Measurements from ENCODE around the gene MANSC4. TPM values are rescaled to one million over a fixed set of nuclear protein-coding genes. Genes with fewer than 3 reads are reported as not detected.
A peak's percentile ranks its signal among the peaks of the same experiment; 100 is the strongest.

MANSC4 gene
- total and polyA plus RNA-seq, 9 of the 15 experiments (the other 6 are each of a cell fraction or from before 2014, with no cell fraction given): not detected

DNA sequence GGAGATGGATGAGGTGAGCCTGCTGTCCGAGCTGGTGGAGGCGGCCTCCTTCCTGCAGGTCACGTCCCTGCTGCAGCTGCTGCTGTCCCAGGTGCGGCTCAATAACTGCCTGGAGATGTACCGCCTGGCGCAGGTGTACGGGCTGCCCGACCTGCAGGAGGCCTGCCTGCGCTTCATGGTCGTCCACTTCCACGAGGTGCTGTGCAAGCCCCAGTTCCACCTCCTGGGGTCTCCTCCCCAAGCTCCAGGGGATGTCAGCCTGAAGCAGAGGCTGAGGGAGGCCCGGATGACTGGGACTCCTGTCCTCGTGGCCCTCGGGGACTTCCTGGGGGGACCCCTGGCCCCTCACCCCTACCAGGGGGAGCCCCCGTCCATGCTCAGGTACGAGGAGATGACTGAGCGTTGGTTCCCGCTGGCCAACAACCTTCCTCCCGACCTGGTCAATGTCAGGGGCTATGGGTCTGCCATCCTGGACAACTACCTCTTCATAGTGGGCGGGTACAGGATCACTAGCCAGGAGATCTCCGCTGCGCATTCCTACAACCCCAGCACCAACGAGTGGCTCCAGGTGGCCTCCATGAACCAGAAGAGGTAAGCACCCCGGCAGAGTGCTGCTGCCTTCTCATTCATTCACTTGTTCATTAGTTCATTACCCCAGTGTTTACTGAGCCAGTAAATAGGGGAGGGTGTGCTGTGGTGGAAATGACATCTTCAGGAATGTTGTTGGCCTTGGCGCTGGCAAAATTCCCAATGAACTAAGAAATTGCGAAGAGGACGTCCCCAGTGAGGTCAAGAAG lies 774 bp upstream of the MANSC4 start (continued):
- TF ChIP-seq KLF13 (tag; IDR thresholded peaks at IDR 0.05; ENCODE audit: borderline replicate concordance, low read depth) (no peak), ETV1 (tag; conservative IDR thresholded peaks at IDR 0.05; ENCODE audit: low read depth) (no peak), HDAC2 (IDR thresholded peaks at IDR 0.05) (no peak), CREB3 (tag; conservative IDR thresholded peaks at IDR 0.05; ENCODE audit: low read depth) (no peak), IRF1 (CRISPR knock-in tag; IDR thresholded peaks at IDR 0.05; ENCODE audit: borderline replicate concordance) (no peak), BRCA1 (IDR thresholded peaks at IDR 0.05) (no peak), BRCA1 (CRISPR knock-in tag; IDR thresholded peaks at IDR 0.05) (no peak), VEZF1 (CRISPR knock-in tag; IDR thresholded peaks at IDR 0.05) (0 out of 2 replicates have a peak, but pooled peaks have one; percentile 14), MCM3 (IDR thresholded peaks at IDR 0.05) (no peak), HNRNPUL1 (IDR thresholded peaks at IDR 0.05; ENCODE audit: low read length) (no peak), ZNF311 (CRISPR knock-in tag; IDR thresholded peaks at IDR 0.05) (no peak), ZNF408 (CRISPR knock-in tag; IDR thresholded peaks at IDR 0.05; ENCODE audit: low read depth) (no peak), RNF2 (IDR thresholded peaks at IDR 0.05) (no peak), SOX6 (IDR thresholded peaks at IDR 0.05) (no peak), STAT5A (IDR thresholded peaks at IDR 0.05; ENCODE audit: borderline replicate concordance, low read length) (no peak), PRMT5 (CRISPR knock-in tag; IDR thresholded peaks at IDR 0.05) (0 out of 2 replicates have a peak, but pooled peaks have one; percentile 12), ZNF668 (CRISPR knock-in tag; IDR thresholded peaks at IDR 0.05) (no peak), TAF7 (tag; IDR thresholded peaks at IDR 0.05) (no peak), NFRKB (IDR thresholded peaks at IDR 0.05; ENCODE audit: low read depth) (no peak), ZNF140 (CRISPR knock-in tag; IDR thresholded peaks at IDR 0.05) (no peak), POLR2B (IDR thresholded peaks at IDR 0.05; ENCODE audit: low read depth, partially characterized antibody) (no peak), ZNF830 (CRISPR knock-in tag; IDR thresholded peaks at IDR 0.05) (no peak)
- TF ChIP-seq, protein P1, sequence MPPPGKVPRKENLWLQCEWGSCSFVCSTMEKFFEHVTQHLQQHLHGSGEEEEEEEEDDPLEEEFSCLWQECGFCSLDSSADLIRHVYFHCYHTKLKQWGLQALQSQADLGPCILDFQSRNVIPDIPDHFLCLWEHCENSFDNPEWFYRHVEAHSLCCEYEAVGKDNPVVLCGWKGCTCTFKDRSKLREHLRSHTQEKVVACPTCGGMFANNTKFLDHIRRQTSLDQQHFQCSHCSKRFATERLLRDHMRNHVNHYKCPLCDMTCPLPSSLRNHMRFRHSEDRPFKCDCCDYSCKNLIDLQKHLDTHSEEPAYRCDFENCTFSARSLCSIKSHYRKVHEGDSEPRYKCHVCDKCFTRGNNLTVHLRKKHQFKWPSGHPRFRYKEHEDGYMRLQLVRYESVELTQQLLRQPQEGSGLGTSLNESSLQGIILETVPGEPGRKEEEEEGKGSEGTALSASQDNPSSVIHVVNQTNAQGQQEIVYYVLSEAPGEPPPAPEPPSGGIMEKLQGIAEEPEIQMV (tag; conservative IDR thresholded peaks at IDR 0.05; ENCODE audit: low read depth): no peak
- TF ChIP-seq, protein P2, sequence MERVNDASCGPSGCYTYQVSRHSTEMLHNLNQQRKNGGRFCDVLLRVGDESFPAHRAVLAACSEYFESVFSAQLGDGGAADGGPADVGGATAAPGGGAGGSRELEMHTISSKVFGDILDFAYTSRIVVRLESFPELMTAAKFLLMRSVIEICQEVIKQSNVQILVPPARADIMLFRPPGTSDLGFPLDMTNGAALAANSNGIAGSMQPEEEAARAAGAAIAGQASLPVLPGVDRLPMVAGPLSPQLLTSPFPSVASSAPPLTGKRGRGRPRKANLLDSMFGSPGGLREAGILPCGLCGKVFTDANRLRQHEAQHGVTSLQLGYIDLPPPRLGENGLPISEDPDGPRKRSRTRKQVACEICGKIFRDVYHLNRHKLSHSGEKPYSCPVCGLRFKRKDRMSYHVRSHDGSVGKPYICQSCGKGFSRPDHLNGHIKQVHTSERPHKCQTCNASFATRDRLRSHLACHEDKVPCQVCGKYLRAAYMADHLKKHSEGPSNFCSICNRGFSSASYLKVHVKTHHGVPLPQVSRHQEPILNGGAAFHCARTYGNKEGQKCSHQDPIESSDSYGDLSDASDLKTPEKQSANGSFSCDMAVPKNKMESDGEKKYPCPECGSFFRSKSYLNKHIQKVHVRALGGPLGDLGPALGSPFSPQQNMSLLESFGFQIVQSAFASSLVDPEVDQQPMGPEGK (CRISPR knock-in tag; IDR thresholded peaks at IDR 0.05; ENCODE audit: borderline replicate concordance): no peak

Data from K562 (cell line).